ENCODE results near the gene PLCB3.

Gene PLCB3

DNA sequence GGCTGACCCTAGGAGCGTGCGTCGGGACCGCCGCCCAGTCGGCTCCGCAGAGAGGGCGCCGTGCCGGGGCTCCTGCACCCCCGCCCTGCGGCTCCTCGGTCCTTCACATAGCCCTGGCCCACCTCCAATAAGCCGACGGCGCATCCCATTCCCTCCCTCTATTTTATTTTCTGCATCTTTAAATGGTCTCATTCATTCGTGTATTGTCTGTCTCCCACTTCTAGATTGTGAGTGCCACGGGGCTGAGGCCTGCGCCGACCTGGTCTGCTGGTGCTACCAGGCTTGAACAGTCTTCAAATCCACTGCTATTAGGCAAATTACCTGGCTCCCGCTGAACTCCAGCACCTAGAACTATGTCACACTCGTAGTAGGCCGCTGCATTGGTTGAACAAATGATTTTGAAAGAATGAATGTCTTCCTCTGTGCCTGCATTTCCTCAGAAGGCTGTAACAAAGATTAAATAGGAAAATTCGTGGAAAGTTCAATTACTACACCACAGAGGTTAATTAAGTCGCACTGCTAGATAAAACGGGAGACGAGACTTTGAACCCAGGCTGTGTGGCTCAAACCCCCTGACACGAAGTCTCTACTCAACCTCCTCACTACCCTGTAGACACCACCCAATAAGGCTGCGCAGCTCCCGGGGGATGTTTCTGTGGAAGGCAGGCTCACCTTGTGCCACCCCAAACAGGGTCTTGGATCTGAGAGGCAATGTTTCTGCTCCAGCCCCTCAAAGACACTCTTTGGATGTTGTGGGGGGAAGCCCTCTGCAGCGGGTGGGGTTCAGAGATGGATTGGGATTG lies 3.4 kb upstream of the PLCB3 start:
- Mint-ChIP-seq H3K9me3 (no peaks in the 10 kb centered on the region), H3K4me1 (ENCODE audit: low read depth) (peaks cover 29% of the 10 kb centered on the region)

DNA sequence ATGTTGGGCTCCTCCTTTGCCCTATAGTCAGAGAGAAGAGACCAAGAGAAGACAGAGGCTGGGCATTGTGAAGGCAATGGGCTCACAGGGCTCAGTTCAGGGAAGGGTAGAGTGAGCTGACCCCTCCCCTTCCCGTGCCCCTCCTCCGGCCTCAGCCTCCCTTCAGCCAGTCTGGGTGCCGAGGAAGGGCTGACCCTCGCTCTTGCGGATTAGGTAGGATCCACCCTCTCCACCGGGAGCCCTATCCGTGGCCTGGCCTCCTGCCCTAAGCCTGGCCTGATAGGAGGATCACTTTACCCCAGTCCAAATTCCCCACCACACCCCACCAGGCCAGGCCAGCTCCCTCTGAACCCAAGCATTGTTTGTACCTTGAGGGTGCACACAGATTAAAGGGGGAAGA lies 2.8 kb upstream of the PLCB3 start:
- Mint-ChIP-seq H3K27ac (no peak overlapping the region), H3K9me3 (no peaks in the 10 kb centered on the region), H3K27me3 (ENCODE audit: low read depth) (no peaks in the 10 kb centered on the region), H3K4me3 (peak overlapping the region; percentile 75), H3K36me3 (ENCODE audit: low read depth) (no peaks in the 10 kb centered on the region), H3K4me1 (ENCODE audit: low read depth) (peaks cover 25% of the 10 kb centered on the region)

More for the DNA sequence above, 3.4 kb upstream of the PLCB3 start:
- H3K36me3 Mint-ChIP-seq (ENCODE audit: low read depth): no peaks in the 10 kb centered on the region
- peak overlapping the region; percentile 36 for H3K27ac Mint-ChIP-seq
- H3K27me3 Mint-ChIP-seq (ENCODE audit: low read depth): no peaks in the 10 kb centered on the region
- H3K4me3 Mint-ChIP-seq: peak overlapping the region; percentile 75

DNA sequence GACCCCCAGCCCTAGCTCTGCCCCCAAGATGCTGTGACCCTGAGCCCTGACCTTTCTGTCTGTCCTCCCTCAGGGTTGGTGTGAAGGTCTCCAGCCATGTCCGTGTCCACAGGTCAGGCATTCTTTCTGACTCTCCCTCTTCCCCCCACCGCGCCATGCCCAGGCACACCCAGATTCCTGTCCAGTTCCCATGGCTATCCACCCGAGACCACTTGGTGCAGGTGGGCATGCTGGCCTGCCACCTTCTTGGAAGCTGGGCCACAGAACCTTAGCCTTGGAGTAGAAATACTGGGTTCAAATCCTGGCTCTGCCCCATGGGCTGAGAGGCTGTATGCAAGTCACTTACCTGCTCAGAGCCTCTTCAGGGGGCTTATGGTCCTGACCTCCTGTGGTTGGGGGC lies 2.3 kb upstream of the PLCB3 start:
- Mint-ChIP-seq H3K4me1 (ENCODE audit: low read depth) (peaks cover 27% of the 10 kb centered on the region), H3K4me3 (no peak overlapping the region), H3K27me3 (ENCODE audit: low read depth) (no peaks in the 10 kb centered on the region), H3K36me3 (ENCODE audit: low read depth) (no peaks in the 10 kb centered on the region), H3K27ac (no peak overlapping the region), H3K9me3 (no peaks in the 10 kb centered on the region)

DNA sequence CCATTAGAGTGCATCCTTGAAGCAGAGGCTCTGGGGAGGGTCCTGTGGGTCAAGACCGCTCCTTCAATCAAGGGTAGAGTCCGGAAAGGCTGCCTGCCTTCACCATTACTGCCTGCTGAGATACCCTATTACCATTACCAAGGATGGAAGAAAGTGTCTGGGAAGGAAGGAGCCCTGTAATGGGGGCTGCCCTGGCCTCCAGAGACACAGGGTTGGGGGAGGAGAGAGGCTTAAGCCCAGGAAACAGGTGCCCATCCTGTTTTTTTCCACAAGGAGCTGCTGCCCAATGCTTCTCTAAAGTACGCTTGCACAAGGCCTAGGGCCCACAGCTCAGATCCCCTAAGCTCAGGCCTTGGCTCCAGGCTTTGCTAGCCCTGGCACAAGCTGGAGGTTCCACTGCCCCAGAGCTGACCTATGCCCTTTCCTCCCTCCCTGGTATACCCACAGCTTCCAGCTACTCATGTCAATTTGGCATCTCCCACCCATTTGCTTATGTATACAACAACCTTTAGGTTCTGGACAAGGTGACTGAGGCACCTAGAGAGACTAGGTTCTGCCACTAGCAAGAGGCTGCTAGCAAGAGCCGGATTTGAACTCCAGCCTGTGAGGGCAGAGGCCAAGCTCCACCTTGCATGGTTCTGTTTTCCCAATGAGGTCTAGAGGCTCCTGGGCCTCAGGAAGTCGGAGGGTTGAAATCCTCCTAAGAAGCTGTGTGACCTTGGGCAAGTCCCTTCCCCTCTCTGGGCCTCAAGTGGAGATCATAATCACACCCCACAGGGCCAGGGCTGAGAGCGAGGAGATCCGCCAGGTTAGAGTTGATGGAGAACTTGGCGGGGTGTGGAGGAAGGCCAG lies 1.5 kb upstream of the PLCB3 start:
- peaks cover 27% of the 10 kb centered on the region for H3K4me1 Mint-ChIP-seq (ENCODE audit: low read depth)
- no peaks in the 10 kb centered on the region for H3K9me3 Mint-ChIP-seq
- no peaks in the 10 kb centered on the region for H3K36me3 Mint-ChIP-seq (ENCODE audit: low read depth)
- no peak overlapping the region for H3K27ac Mint-ChIP-seq
- no peaks in the 10 kb centered on the region for H3K27me3 Mint-ChIP-seq (ENCODE audit: low read depth)
- peak overlapping the region; percentile 59 for H3K4me3 Mint-ChIP-seq

DNA sequence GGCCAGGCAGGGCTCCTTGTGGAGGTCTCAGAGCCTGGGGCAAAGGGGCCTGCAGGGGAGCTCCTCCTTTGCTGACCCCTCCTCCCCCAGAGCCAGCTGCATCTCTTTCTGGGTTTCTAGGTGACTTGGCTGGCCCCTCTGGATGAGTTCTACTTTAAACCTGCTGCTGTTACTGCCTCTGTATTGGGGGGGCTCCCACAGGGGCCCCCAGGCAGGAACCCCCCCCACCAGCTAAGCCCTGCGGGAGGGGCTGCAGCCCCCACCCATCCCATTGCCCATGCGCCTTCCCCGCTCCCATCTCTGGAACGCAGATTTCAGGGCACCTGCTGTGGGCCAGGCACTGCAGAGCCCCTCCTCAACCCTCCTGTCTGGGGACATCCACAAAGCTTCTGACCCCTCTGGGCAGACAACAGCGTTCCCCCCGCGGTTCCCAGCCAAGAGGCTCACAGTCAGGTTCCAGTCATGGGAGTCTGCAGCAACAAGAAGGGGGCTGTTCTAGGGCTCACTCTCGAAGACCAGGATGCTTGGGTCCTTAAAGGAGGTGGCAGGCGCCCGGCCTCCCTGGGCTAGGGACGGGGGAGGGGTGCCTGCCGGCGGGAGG lies 815 bp upstream of the PLCB3 start:
- Mint-ChIP-seq H3K9me3 (no peaks in the 10 kb centered on the region), H3K27ac (no peak overlapping the region), H3K4me3 (peak overlapping the region; percentile 74), H3K4me1 (ENCODE audit: low read depth) (peaks cover 23% of the 10 kb centered on the region), H3K36me3 (ENCODE audit: low read depth) (peaks cover 2% of the 10 kb centered on the region), H3K27me3 (ENCODE audit: low read depth) (no peaks in the 10 kb centered on the region)

DNA sequence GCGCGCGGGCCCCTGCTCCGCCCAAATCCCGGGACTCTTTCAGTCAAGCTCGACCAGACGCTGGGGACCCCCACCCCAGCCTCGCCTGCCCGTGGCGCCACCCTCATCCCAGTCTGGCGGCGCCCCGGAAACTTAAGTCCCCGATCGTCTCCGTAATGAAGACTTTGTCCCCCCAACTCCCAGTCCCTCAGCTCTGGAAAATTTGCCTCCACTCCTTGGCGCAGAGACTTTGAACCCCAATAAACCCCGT lies 348 bp downstream of the PLCB3 start:
- Mint-ChIP-seq H3K4me1 (ENCODE audit: low read depth) (peaks cover 21% of the 10 kb centered on the region), H3K4me3 (peak overlapping the region; percentile 89), H3K27me3 (ENCODE audit: low read depth) (no peaks in the 10 kb centered on the region), H3K36me3 (ENCODE audit: low read depth) (peaks cover 2% of the 10 kb centered on the region), H3K27ac (peak overlapping the region; percentile 71), H3K9me3 (no peaks in the 10 kb centered on the region)

DNA sequence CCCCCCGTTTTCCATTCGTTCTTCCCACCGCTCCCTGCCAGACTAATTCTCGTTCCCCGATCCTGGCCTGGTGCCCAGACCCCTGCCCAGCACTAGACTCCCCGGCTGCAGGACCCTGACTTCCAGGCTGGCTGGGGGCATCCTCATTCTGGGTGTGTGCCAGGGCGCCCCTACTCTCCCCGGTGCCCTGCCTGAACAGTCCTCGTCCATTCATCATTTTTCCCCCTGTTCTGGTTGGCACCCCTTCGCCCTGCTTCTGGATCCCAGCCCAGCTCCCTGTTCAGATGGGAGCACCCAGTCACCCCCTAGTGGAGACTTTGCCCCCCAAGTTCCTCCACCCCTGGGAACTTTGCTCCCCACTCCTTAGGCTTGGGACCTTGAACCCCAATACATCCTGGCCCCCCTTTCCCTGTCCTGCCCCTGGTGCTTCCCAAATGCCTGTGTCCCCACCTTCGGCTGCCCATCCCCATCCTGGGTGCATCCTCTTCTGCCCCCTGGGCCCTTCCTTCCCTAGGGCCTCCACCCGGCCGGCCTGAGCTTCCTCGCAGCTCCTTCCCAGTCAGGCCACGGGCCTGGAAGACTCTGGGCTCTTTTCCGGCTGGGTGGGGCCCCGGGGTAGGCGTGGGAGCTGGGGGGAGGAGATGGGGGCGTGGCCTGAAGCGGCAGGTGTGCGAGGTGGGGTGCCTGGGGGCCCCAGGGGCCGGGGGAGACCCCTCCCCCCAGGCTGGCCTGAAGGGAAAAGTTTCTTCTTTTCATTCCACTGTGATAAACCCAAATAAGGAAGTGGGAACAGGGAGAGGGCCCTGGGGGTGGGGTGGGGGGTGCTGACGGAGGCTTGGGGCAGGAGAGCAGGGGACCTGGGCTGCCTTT lies 908 bp downstream of the PLCB3 start:
- peak overlapping the region; percentile 89 for H3K4me3 Mint-ChIP-seq
- H3K27ac Mint-ChIP-seq: peak overlapping the region; percentile 71
- H3K36me3 Mint-ChIP-seq (ENCODE audit: low read depth): peaks cover 2% of the 10 kb centered on the region
- H3K27me3 Mint-ChIP-seq (ENCODE audit: low read depth): no peaks in the 10 kb centered on the region
- no peaks in the 10 kb centered on the region for H3K9me3 Mint-ChIP-seq
- H3K4me1 Mint-ChIP-seq (ENCODE audit: low read depth): peaks cover 21% of the 10 kb centered on the region

DNA sequence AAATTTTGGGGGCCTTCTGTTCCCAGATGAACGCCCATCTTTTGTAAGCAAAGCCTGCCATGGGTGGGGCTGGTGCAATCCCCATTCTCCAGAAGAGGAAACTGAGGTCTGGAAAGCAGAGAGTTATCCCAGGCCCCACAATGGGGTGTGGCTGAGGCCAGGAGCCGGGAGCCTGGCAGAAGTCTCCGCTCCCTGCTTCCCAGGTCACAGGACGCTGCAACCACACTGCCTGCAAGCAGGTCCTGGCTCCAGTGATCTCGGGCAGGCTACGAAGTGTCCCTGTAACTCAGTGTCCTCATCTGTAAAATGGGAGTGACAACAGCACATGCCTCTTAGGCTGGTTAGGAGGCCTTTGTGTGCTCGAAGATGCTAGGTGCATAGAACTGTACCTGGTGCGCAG lies 1.7 kb downstream of the PLCB3 start:
- no peak overlapping the region for H3K27ac Mint-ChIP-seq
- peak overlapping the region; percentile 28 for H3K4me3 Mint-ChIP-seq
- peaks cover 18% of the 10 kb centered on the region for H3K4me1 Mint-ChIP-seq (ENCODE audit: low read depth)
- no peaks in the 10 kb centered on the region for H3K9me3 Mint-ChIP-seq
- peaks cover 5% of the 10 kb centered on the region for H3K36me3 Mint-ChIP-seq (ENCODE audit: low read depth)
- H3K27me3 Mint-ChIP-seq (ENCODE audit: low read depth): no peaks in the 10 kb centered on the region

DNA sequence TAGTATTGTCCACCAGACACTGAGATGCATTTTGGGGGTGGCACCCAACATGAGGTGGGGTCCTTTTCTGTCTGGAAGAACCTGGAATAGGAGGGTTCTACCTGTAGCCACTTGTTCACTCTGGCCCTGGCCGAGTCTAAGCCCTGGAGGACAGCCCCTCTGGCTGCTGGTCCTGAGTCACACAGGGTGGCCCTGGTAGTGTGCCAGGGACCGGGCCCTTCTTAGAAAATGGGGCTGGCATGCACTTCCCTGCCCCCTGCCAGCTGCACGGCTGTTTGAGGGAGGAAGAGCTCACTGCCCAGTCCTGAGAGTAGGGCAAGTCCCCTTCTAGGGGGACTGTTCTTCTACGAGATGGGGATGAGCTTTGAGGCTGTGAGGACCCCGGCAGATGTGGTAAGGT lies 2.2 kb downstream of the PLCB3 start:
- H3K9me3 Mint-ChIP-seq: no peaks in the 10 kb centered on the region
- no peaks in the 10 kb centered on the region for H3K27me3 Mint-ChIP-seq (ENCODE audit: low read depth)
- no peak overlapping the region for H3K27ac Mint-ChIP-seq
- H3K4me1 Mint-ChIP-seq (ENCODE audit: low read depth): peaks cover 16% of the 10 kb centered on the region
- peaks cover 5% of the 10 kb centered on the region for H3K36me3 Mint-ChIP-seq (ENCODE audit: low read depth)
- H3K4me3 Mint-ChIP-seq: peak overlapping the region; percentile 28

DNA sequence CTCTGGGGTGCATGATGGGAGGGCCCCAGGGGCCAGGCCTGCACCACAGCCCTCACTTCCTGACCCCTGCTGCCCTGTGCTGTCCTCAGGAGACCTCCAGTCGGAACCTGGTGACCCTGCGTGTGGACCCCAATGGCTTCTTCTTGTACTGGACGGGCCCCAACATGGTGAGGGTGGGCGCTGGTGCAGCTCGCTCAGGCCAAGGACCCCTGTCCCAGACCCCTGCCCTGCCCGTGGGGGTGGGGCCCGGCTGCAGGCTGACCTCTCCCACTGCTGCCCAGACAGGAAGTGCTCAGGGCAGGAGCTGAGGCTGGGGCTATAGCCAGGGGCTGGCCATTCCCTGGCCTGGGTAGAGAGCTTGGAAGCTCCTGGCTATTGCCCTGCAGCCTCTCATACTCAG lies 3.0 kb downstream of the PLCB3 start:
- Mint-ChIP-seq H3K4me1 (ENCODE audit: low read depth) (peaks cover 16% of the 10 kb centered on the region), H3K4me3 (no peak overlapping the region), H3K9me3 (no peaks in the 10 kb centered on the region), H3K36me3 (ENCODE audit: low read depth) (peaks cover 6% of the 10 kb centered on the region), H3K27me3 (ENCODE audit: low read depth) (no peaks in the 10 kb centered on the region), H3K27ac (no peak overlapping the region)

DNA sequence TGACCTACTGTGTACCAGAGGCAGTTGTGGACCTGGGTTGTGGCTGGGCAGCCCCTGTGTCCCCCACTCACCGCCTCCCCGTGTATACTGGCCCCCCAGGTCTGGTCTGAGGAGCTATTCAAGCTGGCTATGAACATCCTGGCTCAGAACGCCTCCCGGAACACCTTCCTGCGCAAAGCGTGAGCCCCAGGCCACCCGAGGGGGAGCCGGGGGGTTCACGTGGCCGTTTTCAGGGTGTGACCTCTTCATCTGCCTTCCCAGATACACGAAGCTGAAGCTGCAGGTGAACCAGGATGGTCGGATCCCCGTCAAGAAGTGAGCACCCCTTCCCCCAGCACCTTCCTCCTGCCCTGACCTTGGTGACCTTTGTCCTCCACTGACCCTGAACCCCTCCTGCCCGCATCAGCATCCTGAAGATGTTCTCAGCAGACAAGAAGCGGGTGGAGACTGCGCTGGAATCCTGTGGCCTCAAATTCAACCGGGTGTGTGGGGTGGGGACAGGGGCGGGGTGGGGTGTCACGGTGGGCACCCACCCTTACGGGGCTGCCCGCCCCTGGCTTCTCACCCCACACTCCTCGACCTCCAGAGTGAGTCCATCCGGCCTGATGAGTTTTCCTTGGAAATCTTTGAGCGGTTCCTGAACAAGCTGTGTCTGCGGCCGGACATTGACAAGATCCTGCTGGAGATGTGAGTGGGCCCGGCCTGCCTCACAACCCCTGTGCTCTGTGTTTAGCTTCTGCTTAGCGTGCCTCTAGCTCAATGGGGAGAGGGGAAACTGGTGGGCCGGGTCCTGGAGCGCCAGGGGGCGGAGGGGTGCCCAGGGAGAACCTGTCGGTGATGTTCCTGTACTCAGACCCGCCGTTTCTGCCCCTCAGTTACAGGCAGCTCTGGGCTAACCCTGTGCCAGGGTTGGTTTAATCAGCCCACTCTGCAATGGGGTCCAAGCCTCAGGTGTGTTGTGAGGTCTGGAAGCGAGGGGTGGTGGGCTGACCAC lies 4.1 kb downstream of the PLCB3 start:
- Mint-ChIP-seq H3K27ac (no peak overlapping the region), H3K9me3 (no peaks in the 10 kb centered on the region)

DNA sequence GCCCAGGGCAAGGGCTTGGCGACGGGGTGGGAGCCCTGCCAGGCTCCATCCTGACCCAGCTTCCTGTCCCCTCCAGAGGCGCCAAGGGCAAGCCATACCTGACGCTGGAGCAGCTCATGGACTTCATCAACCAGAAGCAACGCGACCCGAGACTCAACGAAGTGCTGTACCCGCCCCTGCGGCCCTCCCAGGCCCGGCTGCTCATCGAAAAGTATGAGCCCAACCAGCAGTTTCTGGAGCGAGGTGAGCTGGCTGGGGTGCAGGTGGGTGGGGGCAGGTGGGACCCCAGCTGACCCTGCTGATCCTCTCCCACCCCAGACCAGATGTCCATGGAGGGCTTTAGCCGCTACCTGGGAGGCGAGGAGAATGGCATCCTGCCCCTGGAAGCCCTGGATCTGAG lies 5.0 kb downstream of the PLCB3 start:
- peaks cover 16% of the 10 kb centered on the region for H3K36me3 Mint-ChIP-seq (ENCODE audit: low read depth)
- no peaks in the 10 kb centered on the region for H3K27me3 Mint-ChIP-seq (ENCODE audit: low read depth)
- peaks cover 14% of the 10 kb centered on the region for H3K4me1 Mint-ChIP-seq (ENCODE audit: low read depth)
- H3K27ac Mint-ChIP-seq: no peak overlapping the region
- H3K9me3 Mint-ChIP-seq: no peaks in the 10 kb centered on the region
- no peak overlapping the region for H3K4me3 Mint-ChIP-seq

More for the DNA sequence above, 4.1 kb downstream of the PLCB3 start:
- peaks cover 14% of the 10 kb centered on the region for H3K36me3 Mint-ChIP-seq (ENCODE audit: low read depth)
- H3K27me3 Mint-ChIP-seq (ENCODE audit: low read depth): no peaks in the 10 kb centered on the region
- no peak overlapping the region for H3K4me3 Mint-ChIP-seq
- peaks cover 14% of the 10 kb centered on the region for H3K4me1 Mint-ChIP-seq (ENCODE audit: low read depth)

DNA sequence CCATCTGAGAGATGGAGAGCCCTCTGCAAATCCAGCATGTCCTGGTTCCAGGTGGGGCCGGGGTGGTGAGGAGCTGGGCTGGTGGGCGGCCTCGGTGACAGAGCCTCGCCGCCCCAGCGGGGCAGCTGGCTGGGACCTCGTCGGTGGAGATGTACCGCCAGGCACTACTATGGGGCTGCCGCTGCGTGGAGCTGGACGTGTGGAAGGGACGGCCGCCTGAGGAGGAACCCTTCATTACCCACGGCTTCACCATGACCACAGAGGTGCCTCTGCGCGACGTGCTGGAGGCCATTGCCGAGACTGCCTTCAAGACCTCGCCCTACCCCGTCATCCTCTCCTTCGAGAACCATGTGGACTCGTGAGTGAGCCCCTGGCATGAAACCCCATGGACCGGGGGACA lies 7.0 kb downstream of the PLCB3 start:
- H3K4me1 Mint-ChIP-seq (ENCODE audit: low read depth): peaks cover 9% of the 10 kb centered on the region
- H3K27me3 Mint-ChIP-seq (ENCODE audit: low read depth): no peaks in the 10 kb centered on the region
- H3K4me3 Mint-ChIP-seq: no peak overlapping the region
- peaks cover 21% of the 10 kb centered on the region for H3K36me3 Mint-ChIP-seq (ENCODE audit: low read depth)
- H3K9me3 Mint-ChIP-seq: no peaks in the 10 kb centered on the region
- H3K27ac Mint-ChIP-seq: no peak overlapping the region
